Activated CD4-positive, alpha-beta memory T cell treated with anti-CD3 and anti-CD28 coated beads, Interleukin-2, amount 10 ng/mL, durations not matched to agents 7 days and 5 days (primary cell): ENCODE results near the gene PARS2. TPM values are rescaled to one million over a fixed set of nuclear protein-coding genes. Genes with fewer than 3 reads are reported as not detected.
A peak's percentile ranks its signal among the peaks of the same experiment; 100 is the strongest.

Source experiments
- CTCF ChIA-PET: fragments of 350-600 bp; sonication (Branson Sonifier 250); formaldehyde crosslinking; loops from one replicate; lab custom pipeline; 2021; ENCODE audit warnings: antibody characterized with exemption, inconsistent platforms; lab: Charles Lee
- POLR2A ChIA-PET: fragments of 350-600 bp; sonication (Branson Sonifier 250); formaldehyde crosslinking; loops from one replicate; lab custom pipeline; 2021; ENCODE audit warnings: antibody characterized with exemption; lab: Charles Lee
- DNase-seq: peaks from one replicate; pipeline ENCODE4 v3.0.0-alpha.2; 2020
- H3K27ac Mint-ChIP-seq: one replicate; pipeline ENCODE4 v1.8.0; 2021; ENCODE audit warnings: mild to moderate bottlenecking, mixed read lengths
- H3K27me3 Mint-ChIP-seq: one replicate; pipeline ENCODE4 v1.8.0; 2021; ENCODE audit warnings: mixed read lengths
- H3K36me3 Mint-ChIP-seq: one replicate; pipeline ENCODE4 v1.8.0; 2021; ENCODE audit warnings: low read depth, mixed read lengths
- H3K4me1 Mint-ChIP-seq: one replicate; pipeline ENCODE4 v1.8.0; 2021; ENCODE audit warnings: mixed read lengths
- H3K4me3 Mint-ChIP-seq: one replicate; pipeline ENCODE4 v1.8.0; 2021; ENCODE audit warnings: mild to moderate bottlenecking, mixed read lengths
- H3K9me3 Mint-ChIP-seq: one replicate; pipeline ENCODE4 v1.8.0; 2021; ENCODE audit warnings: mixed read lengths
- total RNA-seq, 2 experiments: library from RNA; stranded (reverse); gene quantifications; one replicate each; pipeline ENCODE4 v1.2.3, GENCODE V29; 2021

PARS2 gene
- total RNA-seq, 2 experiments from 2014 or later = 3.3 to 4.0 TPM

GRCh38 chr1:54798206-54798605 is 33.9 kb upstream of the PARS2 start:
- ChIA-PET POLR2A (interaction anchor here (1.2 to 2.1 kb wide), 2 partner anchors 9 to 82 kb away, joined by 4 to 10 read pairs; partner anchors contain the start of gene TTC4), CTCF (interaction anchor here (1.1 to 4.1 kb wide), 2 partner anchors 14 to 126 kb away, joined by 4 to 49 read pairs; no protein-coding TSS in a partner anchor)
- no peaks in the 10 kb centered on the region for H3K27me3 Mint-ChIP-seq
- peak overlapping the region; percentile 95 for H3K27ac Mint-ChIP-seq
- no peak for DNase-seq
- H3K4me3 Mint-ChIP-seq = peak overlapping the region; percentile 88
- no peaks in the 10 kb centered on the region for H3K9me3 Mint-ChIP-seq
- H3K36me3 Mint-ChIP-seq = peaks cover 47% of the 10 kb centered on the region
- H3K4me1 Mint-ChIP-seq = peaks cover 73% of the 10 kb centered on the region

DNA sequence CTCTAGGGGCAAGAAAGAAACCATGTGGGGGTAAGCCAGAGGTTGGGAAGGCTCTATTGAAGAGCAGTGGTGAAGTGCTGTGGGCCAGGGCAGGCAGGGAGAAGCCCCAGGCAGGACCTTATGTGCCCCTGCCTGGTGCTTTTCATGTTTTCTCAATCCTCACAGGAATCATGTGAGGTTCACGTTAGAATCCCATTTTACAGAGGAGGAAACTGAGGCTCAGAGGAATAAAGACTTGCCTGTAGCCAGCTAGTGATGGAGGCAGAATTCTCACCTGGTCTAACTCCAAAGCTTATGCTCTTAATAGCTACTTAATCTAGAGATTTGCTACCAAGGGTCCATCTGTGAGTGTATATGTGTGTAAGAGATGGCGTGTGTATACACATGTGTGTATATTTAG is 32.6 kb upstream of the PARS2 start:
- Mint-ChIP-seq H3K36me3 (peaks cover 57% of the 10 kb centered on the region), H3K4me3 (no peak overlapping the region), H3K9me3 (peaks cover 2% of the 10 kb centered on the region), H3K27ac (no peak overlapping the region), H3K27me3 (no peaks in the 10 kb centered on the region), H3K4me1 (peaks cover 67% of the 10 kb centered on the region)
- ChIA-PET CTCF (no interaction called here), POLR2A (interaction anchor here (1.6 kb wide), 1 partner anchor 17 kb away, joined by 5 read pairs; no protein-coding TSS in a partner anchor)
- DNase-seq = no peak

DNA sequence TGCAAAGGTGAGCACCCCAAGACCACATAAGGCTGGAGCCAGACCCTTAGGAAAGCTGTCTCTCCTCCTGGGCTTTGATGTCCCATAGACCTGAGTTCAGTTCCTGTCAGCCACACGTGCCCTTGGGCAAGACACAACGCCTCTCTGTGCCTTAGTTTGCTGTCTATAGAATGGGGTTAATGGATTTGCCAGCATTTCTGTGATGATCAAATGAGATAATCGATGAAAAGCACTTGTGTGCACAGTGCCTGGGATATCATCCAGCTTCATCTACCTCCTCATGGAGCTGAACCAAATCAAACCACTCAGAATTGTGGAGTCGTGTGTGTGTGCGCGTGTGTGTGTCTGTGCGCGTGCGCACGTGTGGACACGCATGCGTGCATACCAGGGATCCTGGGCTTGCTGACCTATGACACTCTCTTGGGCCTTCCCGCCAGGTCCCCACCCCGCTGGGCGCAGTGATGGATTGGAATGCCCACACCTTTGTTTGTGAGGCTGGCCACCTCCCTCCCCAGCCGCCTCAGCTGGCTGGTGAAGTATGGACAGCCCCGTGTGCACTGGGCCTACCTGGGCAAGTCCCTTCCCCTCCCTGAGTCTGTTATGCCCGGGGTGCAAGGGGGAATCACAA is 31.6 kb upstream of the PARS2 start:
- no peak overlapping the region for H3K4me3 Mint-ChIP-seq

DNA sequence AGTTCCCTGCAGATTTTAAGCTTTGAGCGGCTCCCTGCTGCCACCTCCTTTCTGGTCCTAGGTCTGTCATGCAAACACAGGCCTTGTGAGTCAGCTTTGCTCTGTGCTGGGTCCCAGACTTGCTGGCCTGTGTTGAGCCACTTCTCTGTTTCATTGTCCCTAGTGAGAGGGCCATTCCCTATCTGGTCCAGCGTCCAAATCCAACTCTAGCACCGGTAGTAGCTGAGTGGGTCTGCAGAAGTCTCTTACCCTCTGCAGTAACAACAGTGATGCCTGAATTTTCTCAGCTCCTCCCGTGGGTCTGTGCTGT is 31.0 kb upstream of the PARS2 start:
- peaks cover 62% of the 10 kb centered on the region for H3K4me1 Mint-ChIP-seq
- no peaks in the 10 kb centered on the region for H3K27me3 Mint-ChIP-seq
- H3K9me3 Mint-ChIP-seq = peaks cover 3% of the 10 kb centered on the region
- CTCF ChIA-PET = interaction anchor here (1.0 to 1.5 kb wide), 3 partner anchors 12 to 16 kb away, joined by 3 to 5 read pairs (median 4); no protein-coding TSS in a partner anchor
- peaks cover 67% of the 10 kb centered on the region for H3K36me3 Mint-ChIP-seq
- peak overlapping the region; percentile 38 for H3K27ac Mint-ChIP-seq
- H3K4me3 Mint-ChIP-seq = no peak overlapping the region
- POLR2A ChIA-PET = interaction anchor here (1.1 to 1.6 kb wide), 2 partner anchors 12 to 19 kb away, joined by 4 to 5 read pairs; no protein-coding TSS in a partner anchor
- DNase-seq = no peak

More for the DNA sequence above, 31.6 kb upstream of the PARS2 start:
- POLR2A ChIA-PET = interaction anchor here (1.6 kb wide), 1 partner anchor 18 kb away, joined by 5 read pairs; no protein-coding TSS in a partner anchor
- Mint-ChIP-seq H3K9me3 (peaks cover 3% of the 10 kb centered on the region), H3K27ac (no peak overlapping the region), H3K4me1 (peaks cover 62% of the 10 kb centered on the region), H3K36me3 (peaks cover 65% of the 10 kb centered on the region), H3K27me3 (no peaks in the 10 kb centered on the region)
- no peak for DNase-seq
- CTCF ChIA-PET = interaction anchor here (1.0 to 1.5 kb wide), 3 partner anchors 11 to 15 kb away, joined by 3 to 5 read pairs (median 4); no protein-coding TSS in a partner anchor

DNA sequence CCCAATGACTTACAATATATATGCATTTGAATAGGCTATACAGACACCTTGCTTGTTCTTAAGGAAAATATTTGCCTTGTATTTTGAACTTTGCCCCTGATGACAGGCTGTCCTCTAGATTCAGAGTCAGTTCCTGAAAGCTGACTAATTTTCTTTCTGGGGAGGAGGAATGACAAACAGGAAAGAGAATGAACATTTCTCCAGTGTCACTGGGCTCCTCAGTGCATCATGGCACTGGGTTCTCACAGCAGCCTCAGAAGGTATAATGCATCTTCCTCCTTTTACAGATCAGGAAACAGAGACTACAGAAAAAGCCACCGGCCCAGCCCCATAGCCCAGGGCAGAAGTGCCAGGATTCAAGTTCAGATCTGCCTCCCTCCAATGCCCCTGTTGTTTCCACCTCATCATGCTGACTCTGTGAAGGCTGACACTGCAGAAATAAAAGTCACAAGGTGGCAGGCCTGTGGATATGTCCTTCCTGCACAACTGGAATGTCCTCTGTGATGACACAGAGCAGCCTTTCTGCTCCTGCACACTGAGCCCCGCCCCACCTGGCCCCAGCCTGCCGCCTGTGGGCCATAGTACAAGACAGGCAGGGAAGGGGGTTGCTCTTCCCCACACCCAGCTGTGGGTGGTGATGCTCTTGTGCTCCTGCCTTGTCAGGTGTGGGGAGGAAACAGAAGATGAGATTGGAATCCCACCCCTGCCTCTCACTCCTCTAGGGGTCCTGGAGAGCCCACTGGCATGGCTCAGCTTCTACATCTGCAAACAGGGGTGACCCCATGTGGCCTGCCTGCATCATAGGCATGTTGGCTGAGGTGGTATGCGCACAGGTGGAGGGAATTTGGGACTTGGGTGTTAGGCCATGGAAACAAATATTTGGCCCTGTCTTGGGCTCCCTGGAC is 30.4 kb upstream of the PARS2 start:
- DNase-seq = no peak
- POLR2A ChIA-PET = interaction anchor here (0.6 to 1.1 kb wide), 2 partner anchors 13 to 220 kb away, joined by 3 to 4 read pairs; no protein-coding TSS in a partner anchor

GRCh38 chr1:54792686-54793282 is 28.5 kb upstream of the PARS2 start:
- H3K36me3 Mint-ChIP-seq = peaks cover 58% of the 10 kb centered on the region
- H3K4me3 Mint-ChIP-seq = no peak overlapping the region
- POLR2A ChIA-PET = interaction anchor here (0.9 to 1.1 kb wide), 2 partner anchors 8 to 14 kb away, joined by 3 read pairs; partner anchors contain the start of gene TTC22
- no peak for DNase-seq
- CTCF ChIA-PET = interaction anchor here (0.7 to 3.7 kb wide), 12 partner anchors 8 to 280 kb away, joined by 3 to 18 read pairs (median 4); partner anchors contain the start of genes PARS2, TTC22 and TTC4
- H3K27ac Mint-ChIP-seq = no peak overlapping the region
- peaks cover 41% of the 10 kb centered on the region for H3K4me1 Mint-ChIP-seq
- peaks cover 3% of the 10 kb centered on the region for H3K9me3 Mint-ChIP-seq
- no peaks in the 10 kb centered on the region for H3K27me3 Mint-ChIP-seq

More for the DNA sequence above, 30.4 kb upstream of the PARS2 start:
- Mint-ChIP-seq H3K4me3 (no peak overlapping the region), H3K9me3 (peaks cover 3% of the 10 kb centered on the region), H3K36me3 (peaks cover 65% of the 10 kb centered on the region), H3K27me3 (no peaks in the 10 kb centered on the region), H3K4me1 (peaks cover 56% of the 10 kb centered on the region), H3K27ac (peak overlapping the region; percentile 29)
- CTCF ChIA-PET = interaction anchor here (1.0 to 3.7 kb wide), 4 partner anchors 13 to 29 kb away, joined by 3 to 18 read pairs (median 4); partner anchors contain the start of gene PARS2

DNA sequence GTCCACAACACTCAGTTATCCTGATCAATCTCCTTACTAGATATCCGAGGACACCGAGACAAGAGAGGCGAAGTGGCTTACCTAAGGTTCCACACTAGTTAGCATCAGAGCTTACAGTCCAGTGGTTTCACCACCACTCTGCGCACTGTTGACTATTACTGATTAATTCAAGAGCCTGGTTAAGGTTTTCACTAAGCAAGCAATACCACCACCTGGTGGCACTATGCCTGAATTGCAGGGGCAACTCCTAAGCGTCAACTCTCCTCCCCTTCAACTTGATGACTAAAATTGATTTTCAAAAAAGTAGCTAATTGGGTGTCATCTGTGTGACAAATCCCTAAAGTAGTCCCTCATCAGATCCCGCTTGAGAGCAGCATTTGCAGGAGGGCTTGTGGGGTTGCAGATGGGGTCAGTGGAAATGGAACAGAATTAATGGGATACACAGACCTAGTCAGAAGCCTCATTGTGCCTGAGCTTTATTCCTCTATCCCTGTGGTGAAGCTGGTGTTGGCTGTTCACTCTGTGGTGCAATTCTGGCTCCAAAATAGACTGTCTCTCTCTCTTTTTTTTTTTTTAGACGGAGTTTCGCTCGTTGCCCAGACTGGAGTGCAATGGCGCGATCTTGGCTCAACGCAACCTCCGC is 27.7 kb upstream of the PARS2 start:
- Mint-ChIP-seq H3K9me3 (peaks cover 3% of the 10 kb centered on the region), H3K36me3 (peaks cover 54% of the 10 kb centered on the region), H3K4me1 (peaks cover 34% of the 10 kb centered on the region), H3K27ac (no peak overlapping the region), H3K4me3 (no peak overlapping the region), H3K27me3 (no peaks in the 10 kb centered on the region)
- ChIA-PET POLR2A (interaction anchor here (0.9 kb wide), 1 partner anchor 15 kb away, joined by 3 read pairs; no protein-coding TSS in a partner anchor), CTCF (interaction anchor here (0.7 to 3.7 kb wide), 13 partner anchors 9 to 279 kb away, joined by 3 to 18 read pairs (median 4); partner anchors contain the start of genes PARS2, TTC22 and TTC4)
- DNase-seq = peak; percentile 52

- no peak overlapping the region for H3K27ac Mint-ChIP-seq
- H3K27me3 Mint-ChIP-seq = no peaks in the 10 kb centered on the region
- H3K9me3 Mint-ChIP-seq = peaks cover 3% of the 10 kb centered on the region
- peaks cover 4% of the 10 kb centered on the region for H3K4me1 Mint-ChIP-seq
- no peak overlapping the region for H3K4me3 Mint-ChIP-seq
- ChIA-PET CTCF (no interaction called here), POLR2A (interaction anchor here (1.2 to 1.4 kb wide), 2 partner anchors 13 to 19 kb away, joined by 3 read pairs; partner anchors contain the start of gene TTC22)
- H3K36me3 Mint-ChIP-seq = peaks cover 36% of the 10 kb centered on the region
- DNase-seq = no peak
These were observed 24.1 kb upstream of the PARS2 start for GRCh38 chr1:54788459-54788858.

DNA sequence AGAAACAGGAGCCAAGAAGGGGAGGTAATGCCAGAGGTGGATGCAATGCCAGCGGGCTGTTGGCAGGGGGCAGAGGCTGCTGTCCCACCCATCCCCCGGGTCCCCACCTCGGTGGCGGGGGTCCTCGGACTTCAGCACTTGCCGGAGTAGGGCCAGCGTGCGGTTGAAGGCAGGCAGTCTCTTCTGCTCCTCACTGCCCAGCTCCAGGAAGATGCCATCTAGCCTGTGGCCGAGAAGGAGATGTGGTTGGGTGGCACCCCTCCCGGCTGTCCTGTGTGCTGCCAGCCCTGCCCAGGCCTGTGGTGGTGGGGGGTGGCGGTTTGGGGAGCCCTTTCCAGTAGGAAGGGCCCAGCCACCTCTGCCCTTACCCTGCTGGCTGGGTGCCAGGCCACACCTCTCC is 23.3 kb upstream of the PARS2 start:
- peaks cover 38% of the 10 kb centered on the region for H3K36me3 Mint-ChIP-seq
- peaks cover 4% of the 10 kb centered on the region for H3K4me1 Mint-ChIP-seq
- H3K4me3 Mint-ChIP-seq = no peak overlapping the region
- H3K27me3 Mint-ChIP-seq = no peaks in the 10 kb centered on the region
- CTCF ChIA-PET = no interaction called here
- no peak for DNase-seq
- POLR2A ChIA-PET = no interaction called here
- no peak overlapping the region for H3K27ac Mint-ChIP-seq
- H3K9me3 Mint-ChIP-seq = peaks cover 3% of the 10 kb centered on the region

DNA sequence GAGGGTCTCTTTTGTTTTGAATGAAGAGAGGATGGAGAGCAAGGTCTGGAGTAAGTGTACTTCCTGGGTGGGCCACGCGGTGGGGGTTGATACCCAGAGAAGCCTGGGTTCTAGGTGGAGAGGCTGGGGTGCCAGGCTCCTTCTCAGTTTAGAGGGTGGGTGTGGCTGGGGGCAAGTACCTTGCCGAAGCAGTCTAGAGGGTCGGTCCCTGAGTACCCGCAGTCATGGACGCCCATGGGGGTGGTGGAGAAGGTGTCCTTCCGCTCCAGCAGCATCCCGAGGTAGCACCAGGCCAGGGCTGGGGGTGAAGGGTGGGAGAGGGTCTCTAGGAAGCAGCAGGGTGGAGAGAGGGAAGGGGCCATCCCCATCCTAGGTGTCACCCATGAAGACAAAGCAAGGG is 22.5 kb upstream of the PARS2 start:
- H3K4me3 Mint-ChIP-seq = no peak overlapping the region
- no peak for DNase-seq
- H3K4me1 Mint-ChIP-seq = peaks cover 4% of the 10 kb centered on the region
- H3K27me3 Mint-ChIP-seq = no peaks in the 10 kb centered on the region
- no peak overlapping the region for H3K27ac Mint-ChIP-seq
- peaks cover 31% of the 10 kb centered on the region for H3K36me3 Mint-ChIP-seq
- POLR2A ChIA-PET = no interaction called here
- CTCF ChIA-PET = no interaction called here
- no peaks in the 10 kb centered on the region for H3K9me3 Mint-ChIP-seq

- H3K9me3 Mint-ChIP-seq = no peaks in the 10 kb centered on the region
- ChIA-PET CTCF (no interaction called here), POLR2A (no interaction called here)
- H3K4me3 Mint-ChIP-seq = no peak overlapping the region
- DNase-seq = no peak
- no peak overlapping the region for H3K27ac Mint-ChIP-seq
- H3K27me3 Mint-ChIP-seq = no peaks in the 10 kb centered on the region
- H3K36me3 Mint-ChIP-seq = peaks cover 30% of the 10 kb centered on the region
- peaks cover 3% of the 10 kb centered on the region for H3K4me1 Mint-ChIP-seq
These were observed 19.7 kb upstream of the PARS2 start for GRCh38 chr1:54784066-54784465.

GRCh38 chr1:54782588-54782987 is 18.3 kb upstream of the PARS2 start:
- peaks cover 37% of the 10 kb centered on the region for H3K36me3 Mint-ChIP-seq
- H3K27me3 Mint-ChIP-seq = no peaks in the 10 kb centered on the region
- H3K27ac Mint-ChIP-seq = no peak overlapping the region
- ChIA-PET CTCF (no interaction called here), POLR2A (interaction anchor here (1.7 kb wide), 1 partner anchor 18 kb away, joined by 6 read pairs; the partner anchor contains the start of gene PARS2)
- DNase-seq = no peak
- H3K4me3 Mint-ChIP-seq = no peak overlapping the region
- no peaks in the 10 kb centered on the region for H3K4me1 Mint-ChIP-seq
- H3K9me3 Mint-ChIP-seq = no peaks in the 10 kb centered on the region
